ENCODE data around the gene ATP6V0D1.
"Not testable (repeated sequence)": the region's sequence is repeated elsewhere in the genome, so short reads cannot be mapped to it uniquely, and the experiment has no call there.

Gene ATP6V0D1

DNA sequence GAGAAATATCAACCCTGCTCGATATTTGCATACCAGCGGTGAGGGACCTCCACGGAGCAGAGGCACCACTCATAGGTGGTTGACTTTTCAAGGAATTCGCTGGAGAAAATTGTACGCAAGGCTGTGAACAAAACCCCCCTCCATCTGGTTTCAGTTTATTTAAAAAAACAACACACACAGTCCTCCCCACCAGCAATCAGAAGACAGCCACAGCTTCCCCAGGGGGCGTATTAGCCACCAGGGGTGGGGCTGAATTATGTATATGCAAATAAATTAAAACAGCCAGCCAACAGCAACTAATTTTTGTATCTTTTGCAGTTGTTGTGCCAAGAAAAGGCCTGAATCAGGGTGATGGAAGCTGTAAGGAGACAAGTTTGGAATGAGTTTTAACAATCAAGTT lies 55.9 kb downstream of the ATP6V0D1 start:
- DNase-seq: no peak

DNA sequence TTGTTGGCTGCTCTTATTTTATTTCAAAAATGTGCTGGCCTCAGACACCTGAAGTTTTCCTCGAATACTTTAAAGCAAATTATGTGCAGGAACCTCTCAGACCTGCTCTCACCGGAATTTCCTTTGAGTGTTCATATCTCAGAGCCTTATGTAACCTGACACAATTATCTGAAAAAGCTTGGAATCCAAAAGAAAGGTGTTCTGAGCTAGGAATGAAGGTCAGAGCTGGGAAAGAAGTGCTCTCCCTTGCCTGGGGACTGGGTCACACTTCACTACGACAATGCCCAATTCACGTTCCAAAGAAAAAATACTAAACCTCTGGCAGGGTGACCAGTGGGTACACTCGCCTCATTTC lies 56.7 kb downstream of the ATP6V0D1 start:
- no peak for DNase-seq

DNA sequence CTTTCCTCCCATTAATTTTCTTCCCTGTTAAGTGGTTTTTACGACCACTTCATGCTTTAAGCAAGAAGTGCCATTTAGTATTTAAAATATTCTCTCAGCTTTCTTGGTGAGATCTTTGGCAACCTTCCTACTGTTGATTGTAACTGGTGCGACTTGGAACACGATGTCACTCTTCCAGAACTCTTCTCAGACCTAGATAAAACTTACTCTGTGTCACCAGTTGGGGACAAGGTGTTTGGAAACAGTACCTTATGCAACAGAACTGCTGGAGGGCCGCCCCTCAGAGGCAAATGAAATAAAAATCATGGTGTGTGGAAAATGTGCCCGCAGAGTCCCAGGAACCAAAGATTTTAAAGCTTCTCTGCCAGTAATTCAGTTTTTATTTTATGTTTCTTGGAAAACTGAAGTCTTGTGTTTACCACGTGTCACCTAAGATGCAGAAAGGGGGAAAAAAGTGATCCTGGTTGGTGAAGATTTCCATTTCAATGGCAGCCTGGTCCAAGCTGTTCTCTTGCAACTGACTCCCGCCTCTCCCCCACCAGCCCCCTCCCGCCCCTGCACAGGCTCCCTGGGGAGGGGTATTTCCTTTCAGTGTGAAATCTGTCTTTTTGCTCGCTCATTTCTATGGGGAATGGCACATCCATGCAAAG lies 57.2 kb downstream of the ATP6V0D1 start:
- no peak for DNase-seq

DNA sequence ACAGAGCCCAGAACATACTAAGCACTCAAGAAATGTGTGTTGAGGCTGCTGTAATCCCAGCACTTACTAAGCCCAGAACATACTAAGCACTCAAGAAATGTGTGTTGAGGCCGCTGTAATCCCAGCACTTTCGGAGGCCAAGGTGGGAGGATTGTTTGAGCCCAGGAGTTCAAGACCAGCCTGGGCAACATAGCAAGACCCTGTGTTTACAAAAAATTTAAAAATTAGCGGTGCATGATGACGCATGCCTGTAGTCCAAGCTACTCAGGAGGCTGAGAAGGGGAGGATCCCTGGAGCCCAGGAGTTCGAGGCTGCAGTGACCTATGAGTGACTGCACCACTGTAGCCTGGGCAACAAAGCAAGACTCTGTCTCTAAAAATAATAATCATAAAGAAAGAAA lies 57.9 kb downstream of the ATP6V0D1 start:
- DNase-seq: no peak

DNA sequence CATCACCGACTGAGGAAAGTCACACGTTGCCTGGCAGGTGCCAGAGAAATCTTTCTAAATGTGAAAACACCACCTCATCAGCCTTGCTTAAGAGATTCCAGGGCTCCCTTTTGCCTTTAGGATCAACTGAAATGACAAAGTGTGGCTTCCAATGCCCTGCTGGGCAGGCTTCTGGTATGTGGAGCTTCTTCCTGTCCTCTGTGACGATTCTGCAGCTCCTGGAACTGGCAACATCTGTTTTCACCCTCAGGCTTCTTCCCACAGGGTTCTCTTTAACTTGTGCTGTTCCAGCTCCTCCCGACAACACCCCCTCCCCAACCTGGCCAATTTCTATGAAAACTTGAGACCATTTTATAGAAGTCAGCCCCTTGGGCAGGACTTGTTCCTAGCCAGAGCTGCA lies 59.9 kb downstream of the ATP6V0D1 start:
- DNase-seq: no peak

DNA sequence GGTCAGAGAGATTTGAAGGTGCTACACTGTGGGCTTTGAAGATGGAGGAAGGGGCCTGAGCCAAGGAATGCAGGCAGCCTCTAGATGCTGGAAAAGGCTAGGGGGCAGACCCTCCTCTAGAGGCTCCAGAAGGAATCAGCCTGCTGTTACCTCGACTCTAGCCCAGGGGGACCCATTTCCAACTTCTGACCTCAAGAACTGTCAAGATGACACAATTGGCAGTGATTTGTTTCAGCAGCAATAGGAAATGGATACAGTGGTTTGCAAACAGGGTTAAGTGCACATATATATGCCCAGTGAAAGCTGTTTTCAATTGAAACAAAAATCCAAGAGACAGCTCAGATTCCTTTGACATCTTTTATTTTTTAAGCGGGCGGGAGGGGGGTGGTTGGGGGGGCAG lies 61.0 kb downstream of the ATP6V0D1 start:
- DNase-seq: no peak

DNA sequence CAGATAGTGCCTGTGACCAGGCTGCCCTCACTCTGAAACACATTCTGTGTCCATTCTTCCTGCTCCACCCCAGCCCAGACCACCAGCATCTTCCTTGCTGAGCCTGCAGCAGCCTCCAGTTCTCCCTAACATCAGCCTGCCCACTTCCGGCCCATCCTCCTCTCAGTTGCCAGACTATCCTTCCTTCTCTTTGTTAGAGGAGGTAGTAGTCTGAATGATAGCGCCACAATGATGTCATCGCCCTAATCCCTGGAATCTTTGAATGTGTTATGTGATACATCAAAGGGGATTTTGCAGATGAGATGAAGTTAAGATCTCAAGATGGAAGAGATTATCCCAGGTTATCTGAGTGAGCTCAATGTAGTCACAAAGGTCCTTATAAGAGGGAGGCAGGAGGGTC lies 61.5 kb downstream of the ATP6V0D1 start:
- DNase-seq: no peak

DNA sequence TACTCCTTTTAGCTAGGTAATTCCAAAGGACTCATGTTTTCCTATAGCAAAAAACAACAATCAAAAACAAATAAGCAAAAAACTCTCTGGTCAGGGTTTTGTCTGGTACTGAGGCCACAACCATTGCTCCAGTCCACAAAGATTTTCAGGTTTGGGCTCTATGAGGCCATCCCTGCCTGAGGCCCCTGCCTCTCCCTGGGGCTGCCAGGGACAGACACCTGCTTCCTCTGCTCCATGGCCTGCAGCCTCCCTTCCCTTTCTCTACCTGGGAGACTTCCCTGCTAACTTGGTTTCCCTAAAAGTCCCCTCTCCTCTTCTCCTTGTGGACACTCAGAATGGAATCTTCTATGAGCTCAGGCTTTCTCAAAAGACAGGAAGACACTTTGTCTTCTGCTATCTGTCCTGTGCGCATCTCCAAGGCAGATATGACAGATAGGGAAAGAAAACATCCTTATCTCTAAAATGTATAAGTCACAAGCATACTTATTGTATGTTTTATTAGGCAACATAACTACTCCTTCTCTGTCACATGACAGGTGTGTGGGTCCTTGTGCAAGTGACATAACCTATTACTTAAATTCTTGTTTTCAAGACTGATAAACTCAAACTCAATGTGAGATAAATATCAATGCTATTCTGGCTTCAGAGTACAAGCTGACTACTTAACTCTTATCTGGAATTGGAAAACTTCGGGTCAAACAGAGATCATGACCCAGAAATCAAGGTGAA lies 63.5 kb downstream of the ATP6V0D1 start:
- DNase-seq: no peak

DNA sequence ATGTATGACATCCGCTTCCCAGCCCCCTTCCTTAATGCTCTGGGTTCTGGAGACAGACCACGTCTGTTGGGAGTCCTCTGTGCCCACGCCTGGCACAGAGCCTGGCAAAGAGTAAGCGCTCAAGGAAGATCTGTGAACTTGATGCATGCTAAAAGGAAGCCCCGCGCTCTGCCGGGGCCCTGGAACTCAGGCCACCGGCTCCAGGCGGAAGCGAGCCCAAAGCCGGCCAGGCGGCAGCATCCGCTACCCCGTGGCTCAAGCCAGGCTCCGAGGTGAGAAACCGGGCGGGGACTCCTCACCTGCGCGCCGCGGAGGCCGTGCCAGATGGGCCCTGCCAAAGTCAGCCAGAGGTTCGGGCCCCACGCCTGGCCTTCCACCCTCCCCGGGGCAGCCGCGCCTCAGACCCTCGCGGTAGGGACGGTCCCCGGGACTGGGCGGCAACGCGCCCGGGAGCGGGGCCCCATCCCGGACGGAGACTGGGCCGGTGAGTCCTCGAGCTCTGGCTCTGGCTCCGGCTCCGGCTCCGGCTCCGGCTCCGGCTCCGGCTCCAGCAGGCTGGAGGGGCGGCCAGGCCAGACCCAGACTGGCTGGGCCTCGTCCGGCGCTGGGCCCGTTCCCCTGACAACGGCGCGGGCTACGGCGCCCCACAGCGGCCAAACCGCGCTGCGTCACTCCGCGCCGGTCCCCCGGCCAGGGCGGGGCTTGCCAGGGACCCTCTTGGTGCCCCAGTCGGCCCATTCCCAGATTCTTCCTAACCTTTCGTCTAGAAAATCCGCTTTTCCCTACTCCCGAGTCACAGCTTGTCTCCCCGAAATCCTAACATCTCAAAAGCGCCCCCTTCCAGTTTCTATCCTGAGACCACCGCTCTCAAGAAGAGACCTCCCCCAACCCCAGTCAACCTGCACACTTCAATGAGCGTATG lies 64.8 kb downstream of the ATP6V0D1 start, which contains the start of gene ZDHHC1:
TSS of gene ZDHHC1 (minus strand) at position 606 of the 922 bp plus-strand sequence. CDS start 8,702 bp downstream, outside the sequence.
- DNase-seq: no peak

DNA sequence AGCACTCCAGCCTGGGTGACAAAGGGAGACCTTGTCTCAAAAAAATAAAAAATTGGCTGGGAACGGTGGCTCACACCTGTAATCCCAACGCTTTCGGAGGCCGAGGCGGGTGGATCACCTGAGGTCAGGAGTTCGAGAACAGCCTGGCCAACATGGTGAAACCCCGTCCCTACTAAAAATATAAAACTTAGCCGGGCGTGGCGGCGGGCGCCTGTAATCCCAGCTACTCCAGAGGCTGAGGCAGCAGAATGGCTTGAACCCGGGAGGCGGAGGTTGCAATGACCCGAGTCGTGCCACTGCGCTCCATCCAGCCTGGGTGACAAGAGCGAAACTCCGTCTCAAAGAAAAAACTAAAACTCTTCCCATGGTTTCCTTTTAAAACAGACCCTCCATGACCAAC lies 65.5 kb downstream of the ATP6V0D1 start:
- DNase-seq: not testable (repeated sequence)

DNA sequence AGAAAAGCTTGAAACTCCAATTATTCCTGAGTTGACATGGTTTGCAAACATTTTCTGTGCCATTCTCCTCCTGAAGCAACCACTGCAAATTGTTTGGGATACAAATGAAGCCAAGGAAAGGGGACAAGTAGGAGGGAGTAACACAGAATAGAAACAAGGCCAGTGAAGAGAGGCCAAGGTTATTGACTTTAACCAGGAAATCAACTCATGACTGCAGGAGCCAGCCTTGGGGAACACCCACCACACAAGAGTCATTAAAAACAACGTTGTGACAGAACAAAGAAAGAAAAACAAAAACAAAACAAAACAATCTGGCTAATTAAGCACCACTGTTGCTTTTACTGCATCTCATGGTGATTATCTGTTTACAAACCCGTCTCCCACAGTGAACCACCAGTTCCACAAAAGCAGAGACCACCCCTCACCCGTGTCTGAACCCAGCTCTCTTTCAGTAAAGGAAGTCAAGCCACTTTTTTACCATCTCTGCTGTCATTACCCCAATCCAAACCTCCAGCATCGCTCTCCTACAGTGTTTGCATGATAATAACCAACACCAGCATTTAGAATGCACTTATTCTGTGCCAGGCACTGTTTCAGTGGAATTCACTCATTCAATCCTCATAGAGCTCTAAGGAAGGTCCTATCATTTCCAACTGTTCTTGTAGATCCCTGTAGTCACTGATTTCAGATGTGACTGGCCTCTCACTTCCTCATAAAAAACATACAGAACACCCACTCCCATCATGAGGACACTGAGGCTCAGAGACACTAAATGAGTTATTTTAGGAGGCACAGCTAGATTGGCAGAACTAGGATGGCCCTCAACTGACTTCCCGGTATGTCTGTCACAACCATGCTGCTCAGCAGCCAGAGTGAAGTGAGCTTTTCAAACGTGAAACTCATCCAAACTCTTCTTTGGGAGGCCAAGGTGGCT lies 66.7 kb downstream of the ATP6V0D1 start:
- DNase-seq: no peak

DNA sequence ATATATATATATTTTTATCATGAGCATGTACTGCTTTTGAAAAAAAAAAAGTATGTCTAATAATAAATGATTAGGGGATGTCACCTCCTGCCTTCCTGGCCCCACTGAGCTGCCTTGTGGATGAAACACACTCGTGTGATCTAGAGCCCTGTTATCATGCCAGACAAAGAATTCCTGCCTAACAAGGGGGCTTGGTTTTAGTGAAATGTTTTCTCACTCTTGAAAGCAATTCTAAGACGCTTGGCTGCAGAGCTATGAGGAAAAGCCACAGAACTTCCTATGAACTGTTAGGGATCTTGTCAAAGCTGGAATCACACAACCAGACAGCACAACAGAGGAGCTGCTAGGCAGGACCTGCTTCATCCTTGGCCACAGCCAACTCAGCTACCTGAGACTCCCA lies 68.7 kb downstream of the ATP6V0D1 start:
- DNase-seq: no peak

DNA sequence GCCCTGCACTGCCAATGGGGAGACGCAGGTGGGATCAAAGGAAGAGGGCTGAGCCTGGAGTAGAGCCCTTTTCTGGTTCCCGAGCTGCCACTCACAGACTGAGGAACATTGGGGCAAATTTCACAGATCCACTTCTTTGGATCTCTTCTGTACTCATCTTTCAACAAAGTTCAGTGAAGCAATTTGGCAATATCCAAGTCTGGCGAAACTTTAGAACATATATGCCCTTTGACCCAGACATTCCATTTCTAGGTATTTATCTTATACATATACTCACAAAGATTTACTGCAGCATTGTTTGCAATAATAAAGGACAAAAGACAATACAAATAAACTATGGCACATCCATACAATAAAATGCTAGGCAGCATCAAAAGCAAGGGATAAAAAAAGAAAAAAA lies 69.6 kb downstream of the ATP6V0D1 start:
- DNase-seq: no peak

DNA sequence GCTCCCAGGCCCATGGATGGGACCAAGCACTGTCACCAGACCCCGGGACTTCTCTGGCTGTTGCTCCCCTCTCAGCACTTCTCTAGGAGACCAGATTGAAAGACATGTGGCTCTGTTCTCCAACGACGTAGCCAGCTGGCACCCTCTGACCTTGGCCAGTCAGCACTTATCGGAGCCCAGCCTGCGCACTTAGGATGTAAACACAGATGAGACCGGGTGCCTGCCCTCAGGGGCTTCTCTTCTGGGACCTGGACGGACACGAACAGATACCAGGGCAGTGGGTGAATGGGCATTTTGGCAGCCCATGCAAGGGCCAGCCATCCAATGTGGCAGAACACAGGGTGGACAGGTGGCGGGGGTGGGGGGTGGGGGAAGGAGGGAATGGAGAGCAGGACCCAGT lies 71.3 kb downstream of the ATP6V0D1 start:
- no peak for DNase-seq

DNA sequence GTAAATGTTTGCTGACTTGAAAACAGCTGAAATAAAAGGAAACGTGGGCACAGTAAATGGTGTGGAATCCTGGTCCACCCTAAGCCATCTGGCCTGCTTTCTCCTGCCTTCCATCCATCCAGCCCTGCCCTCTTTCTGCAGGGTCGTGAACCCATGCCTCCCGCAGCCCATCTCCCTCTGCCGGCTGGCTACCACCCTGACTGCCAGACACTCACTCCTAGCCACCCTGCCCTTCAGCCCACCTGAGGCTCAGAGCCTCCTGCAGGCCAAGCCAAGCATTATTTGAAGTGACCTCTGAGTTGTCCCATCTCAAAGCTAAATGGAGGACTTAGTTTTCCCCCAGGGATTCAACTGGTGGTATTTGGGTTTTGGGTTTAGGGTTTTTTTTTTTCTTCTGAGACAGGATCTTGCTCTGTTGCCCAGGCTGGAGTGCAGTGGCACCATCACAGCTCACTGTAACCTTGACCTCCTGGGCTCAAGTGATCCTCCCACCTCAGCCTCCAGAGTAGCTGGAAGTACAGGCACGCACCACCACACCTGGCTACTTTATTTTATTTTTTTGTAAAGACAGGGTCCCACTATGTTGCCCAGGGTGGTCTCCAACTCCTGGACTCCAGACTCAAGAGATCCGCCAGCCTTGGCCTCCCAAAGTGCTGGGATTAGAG lies 73.0 kb downstream of the ATP6V0D1 start:
- no peak for DNase-seq

DNA sequence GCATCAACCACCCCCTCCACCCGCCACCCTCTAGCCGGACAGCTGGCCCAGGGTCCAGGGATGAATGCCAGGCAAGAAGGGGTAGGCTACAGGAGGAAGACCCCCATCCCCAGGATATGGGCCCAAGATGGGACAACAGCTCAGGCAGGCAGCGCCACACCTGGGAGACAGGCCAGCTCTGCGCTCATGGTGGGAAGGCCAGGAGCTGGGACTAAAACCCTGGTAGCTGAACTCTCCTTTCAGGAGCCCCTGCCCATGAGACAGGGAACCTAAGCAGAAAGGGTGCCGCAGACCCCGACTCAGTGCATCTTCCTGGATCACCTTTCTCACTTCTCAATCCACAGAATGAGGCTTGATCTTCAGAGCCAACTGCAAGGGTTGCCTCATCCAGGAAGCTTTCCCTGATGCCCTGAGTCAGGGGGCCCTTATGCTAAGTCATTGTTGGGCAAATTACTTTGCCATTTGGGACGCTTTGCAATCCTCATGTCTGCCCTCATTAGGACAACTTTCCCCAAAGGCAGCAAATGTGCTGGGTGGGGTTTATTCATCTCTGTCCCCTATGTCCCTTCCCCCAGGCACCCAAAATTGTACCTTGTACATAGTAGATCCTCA lies 73.7 kb downstream of the ATP6V0D1 start:
- DNase-seq: no peak

DNA sequence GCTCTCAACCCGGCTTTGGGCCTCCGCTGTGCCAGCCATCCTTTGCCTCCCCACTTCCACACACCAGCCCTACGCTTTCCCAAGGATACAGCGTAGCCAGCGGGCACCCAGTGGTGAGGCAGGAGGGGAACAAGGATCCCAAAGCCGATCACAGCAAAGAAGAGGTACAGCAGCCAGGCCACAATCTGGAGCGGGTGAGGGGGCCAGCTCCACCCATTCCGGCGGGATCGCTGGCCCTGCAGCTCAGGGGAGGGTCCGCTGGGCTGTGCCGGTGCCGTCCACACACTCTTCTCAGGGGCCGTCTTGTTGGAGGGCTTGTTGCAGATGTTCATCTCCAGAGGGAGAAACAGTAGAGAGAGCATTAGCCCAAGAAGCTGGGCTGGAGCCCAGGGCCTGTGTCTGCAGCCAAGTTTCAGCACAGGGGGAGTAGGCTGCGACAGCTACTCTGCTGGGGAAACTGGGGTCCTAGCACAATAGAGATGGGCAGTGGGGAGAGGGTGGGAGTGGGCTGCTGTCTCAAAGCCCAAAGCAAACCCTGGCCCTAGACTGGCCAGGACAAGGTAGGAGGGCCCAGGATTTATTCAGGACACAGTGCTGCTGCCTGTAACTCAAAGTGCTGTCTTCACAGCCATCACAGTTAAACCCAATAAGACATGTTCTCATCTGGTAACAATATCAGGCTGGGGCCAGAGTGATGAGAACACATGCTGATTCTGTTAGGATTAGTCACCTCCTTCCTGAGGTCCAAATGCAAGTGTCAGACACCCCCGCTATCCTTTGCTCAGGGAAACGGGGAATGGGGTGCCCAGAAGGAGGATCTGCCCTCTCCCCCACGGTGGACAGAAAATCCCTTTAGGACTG lies 74.6 kb downstream of the ATP6V0D1 start:
- no peak for DNase-seq

DNA sequence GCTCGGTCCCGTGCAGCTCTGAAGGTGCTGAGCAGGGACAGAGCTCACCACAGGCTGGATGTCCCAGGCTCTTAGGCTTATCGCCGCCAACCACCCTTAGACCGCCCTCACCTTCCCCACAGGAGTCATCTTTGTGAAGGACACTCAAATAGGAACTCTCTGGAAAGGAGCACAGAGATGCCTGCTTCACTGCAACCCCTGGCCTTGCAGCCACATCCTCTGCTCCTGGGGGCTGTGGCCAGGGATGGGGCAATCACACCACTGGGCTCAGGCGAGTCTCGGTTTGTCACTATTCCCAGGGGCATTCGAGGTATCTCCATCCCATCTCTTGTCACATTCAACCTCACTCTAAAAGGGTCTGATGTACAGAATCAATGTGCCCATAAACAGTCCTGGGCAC lies 75.6 kb downstream of the ATP6V0D1 start:
- no peak for DNase-seq

DNA sequence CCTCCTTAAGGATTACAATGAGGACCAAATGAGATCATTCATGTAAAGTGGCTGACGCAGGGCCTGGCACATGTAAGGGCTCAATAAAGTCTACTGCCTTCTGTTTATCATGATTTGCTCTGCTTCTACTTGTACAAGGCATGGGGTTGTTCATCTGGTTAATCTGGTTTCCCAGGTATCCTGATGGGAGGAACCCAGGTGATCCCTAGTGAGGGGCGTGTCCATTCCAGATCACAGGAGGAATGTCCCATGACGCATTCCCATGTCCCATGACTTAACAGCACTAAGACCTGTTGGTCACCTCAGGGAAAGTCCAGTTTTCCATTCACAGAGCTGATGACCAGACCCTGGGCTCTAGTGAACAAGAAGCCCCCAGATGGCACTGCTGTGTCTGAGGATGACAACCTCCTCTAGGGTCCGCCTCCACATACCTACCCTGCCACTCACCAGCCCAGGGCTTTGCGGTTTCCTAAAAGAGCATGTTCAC lies 76.2 kb downstream of the ATP6V0D1 start:
- no peak for DNase-seq

DNA sequence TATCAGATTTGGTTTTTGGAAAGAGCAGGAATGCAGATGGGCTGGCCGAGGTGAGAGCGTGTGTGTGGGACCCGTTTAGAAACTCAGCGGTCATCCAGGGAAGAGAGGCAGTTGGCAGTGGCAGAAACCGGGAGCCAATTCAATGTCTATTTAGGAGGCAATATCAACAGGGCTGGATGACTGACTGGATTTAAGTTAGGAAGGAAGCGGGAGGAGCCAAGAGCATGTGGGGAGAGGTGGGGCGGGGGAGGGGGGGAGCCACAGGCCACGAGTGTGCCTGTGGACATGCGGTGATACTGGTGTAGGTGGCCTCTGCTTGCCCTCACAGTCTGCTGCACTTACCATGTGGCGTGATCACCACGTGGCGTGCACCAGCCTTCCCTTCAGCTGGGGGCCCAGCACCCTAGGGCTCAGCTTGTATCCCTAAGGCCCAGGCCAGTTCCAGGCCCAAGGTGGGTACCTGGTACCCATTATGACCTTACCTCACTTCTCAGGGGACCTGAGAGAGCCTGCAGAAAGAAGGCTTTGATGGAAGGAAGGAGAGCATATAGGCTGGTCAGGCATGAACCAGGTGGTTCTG lies 76.9 kb downstream of the ATP6V0D1 start:
- no peak for DNase-seq

Measured in NCI-H1694 (cell line).